GM19193 (cell line): ENCODE data around the gene CDK8.

Source experiments
- POLR2A ChIP-seq: IDR thresholded peaks from 4 replicates; pipeline ENCODE4 v1.6.1; 2011; ENCODE audit not compliant: insufficient read depth, insufficient read length; ENCODE audit errors: extremely low read depth

Gene CDK8

GRCh38 chr13:26280822-26281221 is 26.9 kb downstream of the CDK8 start:
- no peak for TF ChIP-seq POLR2A

- no peak for TF ChIP-seq POLR2A
Observed at GRCh38 chr13:26295812-26296211, 41.9 kb downstream of the CDK8 start.

- no peak for TF ChIP-seq POLR2A
Observed at GRCh38 chr13:26299168-26299750, 45.3 kb downstream of the CDK8 start.

- TF ChIP-seq POLR2A: no peak
Observed at GRCh38 chr13:26300140-26300539, 46.2 kb downstream of the CDK8 start.

- TF ChIP-seq POLR2A: no peak
Observed at GRCh38 chr13:26305676-26306075, 51.7 kb downstream of the CDK8 start.

DNA sequence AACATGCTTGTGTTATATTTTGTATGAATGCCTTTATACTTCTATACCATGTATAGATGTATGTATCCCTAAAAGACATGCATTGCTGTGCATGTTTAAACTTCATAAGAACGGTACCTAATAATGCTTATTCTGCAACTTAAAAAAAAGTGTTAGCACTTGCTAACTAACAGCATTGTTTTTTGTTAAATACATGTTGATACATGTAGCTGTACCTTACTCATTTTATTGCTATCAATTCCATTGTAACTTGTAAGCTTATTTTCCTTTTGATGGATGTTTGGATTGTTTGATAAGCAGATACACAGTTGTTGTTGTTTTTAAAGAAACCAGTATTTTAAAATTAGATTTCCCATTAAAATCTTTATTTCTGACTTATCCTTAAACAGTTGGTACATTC is 53.8 kb downstream of the CDK8 start:
- TF ChIP-seq POLR2A: no peak

DNA sequence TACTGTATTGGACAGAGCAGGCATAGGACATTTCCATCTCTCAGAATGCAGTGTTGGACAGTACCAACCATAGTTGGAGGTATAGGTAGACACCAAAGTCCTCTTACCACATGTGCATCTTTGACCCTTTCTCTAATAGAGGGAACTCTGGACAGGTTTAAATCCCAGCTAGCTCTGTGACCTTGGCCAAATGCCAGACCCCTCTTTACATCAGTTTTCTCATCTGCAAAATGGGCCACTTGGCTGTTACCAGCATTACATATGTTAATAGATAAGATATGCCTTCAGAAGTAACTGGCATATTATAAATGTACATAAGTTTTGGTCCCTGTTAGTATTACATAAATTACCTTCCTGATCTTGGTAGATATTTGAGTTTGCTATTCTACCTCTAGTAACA is 54.3 kb downstream of the CDK8 start:
- TF ChIP-seq POLR2A: no peak

DNA sequence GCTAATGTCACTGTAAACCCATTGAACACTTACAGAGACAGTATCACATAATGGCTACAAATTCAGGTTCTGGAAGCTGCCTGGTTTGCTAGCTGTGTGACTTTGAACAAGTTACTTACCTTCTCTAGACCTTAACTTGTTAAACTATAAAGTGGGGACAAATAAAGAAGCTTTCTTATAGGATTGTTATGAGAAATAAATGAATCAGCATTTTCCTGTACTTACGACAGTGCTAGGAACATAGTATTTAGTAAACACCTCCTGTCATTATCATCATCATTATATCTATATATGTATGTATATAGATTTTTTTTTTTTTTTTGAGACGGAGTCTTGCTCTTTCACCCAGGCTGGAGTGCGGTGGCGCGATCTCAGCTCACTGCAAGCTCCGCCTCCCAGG is 54.9 kb downstream of the CDK8 start:
- no peak for TF ChIP-seq POLR2A

GRCh38 chr13:26310003-26310402 is 56.1 kb downstream of the CDK8 start:
- no peak for TF ChIP-seq POLR2A

DNA sequence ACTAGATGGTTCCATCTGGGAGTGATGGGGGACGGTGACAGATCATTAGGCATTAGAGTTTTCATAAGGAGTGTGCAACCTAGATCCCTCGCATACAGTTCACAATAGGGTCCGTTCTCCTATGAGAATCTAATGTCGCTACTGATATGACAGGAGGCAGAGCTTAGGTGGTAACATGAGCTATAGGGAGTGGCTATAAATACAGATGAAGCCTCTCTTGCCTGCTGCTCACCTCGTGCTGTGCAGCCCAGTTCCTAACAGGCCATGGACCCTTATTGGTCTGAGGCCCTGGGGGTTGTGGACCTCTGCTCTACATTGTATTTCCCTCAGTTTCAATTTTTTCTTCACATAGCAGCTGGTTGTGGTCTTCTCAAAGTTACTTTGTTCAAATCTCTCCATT is 56.5 kb downstream of the CDK8 start:
- TF ChIP-seq POLR2A: no peak

DNA sequence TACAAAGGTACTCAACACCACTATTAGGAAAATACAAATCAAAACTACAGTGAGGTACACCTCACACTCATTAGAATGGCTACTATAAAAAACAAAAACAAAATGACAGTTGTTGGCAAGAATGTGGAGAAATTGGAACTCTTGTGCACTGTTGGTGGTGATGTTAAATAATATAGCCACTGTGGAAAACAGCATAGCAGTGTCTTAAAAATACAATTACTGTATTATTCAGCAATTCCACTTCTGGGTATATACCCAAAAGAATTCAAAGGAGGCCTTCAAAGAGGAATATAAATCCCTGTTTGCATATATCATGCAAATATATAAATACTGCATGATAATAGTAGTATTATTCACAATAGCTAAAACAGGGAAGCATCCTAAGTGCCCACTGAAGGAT is 66.8 kb downstream of the CDK8 start:
- TF ChIP-seq POLR2A: no peak

DNA sequence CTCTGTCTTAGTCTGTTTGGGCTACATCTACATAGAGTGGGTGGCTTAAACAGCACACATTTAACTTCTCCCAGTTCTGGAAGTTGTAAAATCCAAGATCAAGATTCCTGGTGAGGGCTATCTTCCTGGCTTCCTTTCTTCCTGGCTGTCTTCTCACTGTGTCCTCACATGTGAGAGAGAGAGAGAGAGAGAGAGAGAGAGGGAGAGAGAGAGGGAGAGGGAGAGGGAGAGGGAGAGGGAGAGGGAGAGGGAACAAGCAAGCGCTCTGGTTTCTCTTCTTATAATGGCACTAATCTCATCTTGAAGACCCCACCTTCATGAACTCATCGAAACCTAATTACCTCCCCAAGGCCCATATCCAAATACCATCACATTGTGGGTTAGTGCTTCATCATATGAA is 69.2 kb downstream of the CDK8 start:
- no peak for TF ChIP-seq POLR2A

- TF ChIP-seq POLR2A: no peak
Observed at GRCh38 chr13:26323764-26324163, 69.8 kb downstream of the CDK8 start.

- TF ChIP-seq POLR2A: no peak
Observed at GRCh38 chr13:26324294-26324693, 70.4 kb downstream of the CDK8 start.

DNA sequence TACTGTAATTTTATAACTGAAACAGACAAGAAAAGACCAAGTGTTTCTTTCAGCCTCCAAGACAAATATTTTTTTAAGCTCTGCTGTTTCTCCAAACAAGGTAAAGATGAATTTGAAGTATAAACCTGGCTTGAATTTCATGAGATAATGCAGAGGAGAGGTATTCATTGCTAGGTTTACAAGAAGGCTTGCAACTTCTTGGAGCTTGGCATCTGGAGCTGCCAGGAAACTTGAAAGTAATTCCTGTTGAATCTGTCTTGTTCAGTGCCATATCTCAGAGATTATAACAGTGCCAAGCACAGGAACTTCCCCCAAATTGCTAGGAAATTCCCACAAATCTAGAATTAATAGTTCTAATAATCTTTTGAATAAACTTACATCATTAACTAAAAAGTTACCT is 70.9 kb downstream of the CDK8 start:
- TF ChIP-seq POLR2A: no peak

DNA sequence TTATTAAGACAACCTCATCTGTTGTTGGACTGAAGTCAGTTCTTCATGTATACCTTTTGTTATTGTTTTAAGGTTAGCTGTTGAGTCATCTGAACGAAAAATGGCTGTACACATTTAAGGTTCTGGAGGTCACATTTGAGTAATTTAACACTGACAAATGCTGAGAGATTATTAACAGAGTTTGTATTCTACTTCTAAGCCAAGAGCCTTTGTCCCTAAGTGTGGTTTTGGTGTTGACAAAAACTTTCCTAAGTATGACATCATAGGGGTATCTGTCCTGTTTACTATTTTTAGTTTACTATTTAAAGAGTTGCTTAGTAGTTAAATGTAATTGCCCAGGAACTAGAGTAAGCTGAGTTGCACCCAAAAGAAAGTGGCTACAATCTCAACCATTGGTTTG is 71.9 kb downstream of the CDK8 start:
- no peak for TF ChIP-seq POLR2A

DNA sequence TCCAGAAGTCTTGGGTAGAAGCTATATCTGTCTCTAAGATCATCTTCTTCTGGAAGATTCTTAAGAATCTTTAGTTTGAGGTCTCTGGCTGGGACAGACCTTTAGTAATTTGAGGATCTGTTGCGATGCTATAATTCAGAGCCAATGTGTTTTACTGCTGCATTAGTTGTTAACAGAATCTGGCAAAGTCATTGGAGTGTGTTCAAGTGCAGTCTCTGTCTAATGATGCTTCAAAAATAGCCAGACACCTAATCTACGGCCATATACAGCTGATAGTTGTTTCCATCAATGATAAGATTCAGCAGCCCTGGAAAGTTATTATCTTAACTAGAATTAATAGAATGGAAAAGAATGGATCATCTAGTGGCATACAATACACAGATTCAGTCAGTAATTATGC is 72.6 kb downstream of the CDK8 start:
- TF ChIP-seq POLR2A: no peak
